NCI-H1436 (cell line): ENCODE data around the gene DPM3.
"Not testable (repeated sequence)": the region's sequence is repeated elsewhere in the genome, so short reads cannot be mapped to it uniquely, and the experiment has no call there.

Experiments
- DNase-seq: peaks from one replicate; lab custom pipeline; 2025; lab: John Stamatoyannopoulos, UW

DPM3 gene

GRCh38 chr1:155125511-155125945 lies 14.8 kb downstream of the DPM3 start:
- no peak for DNase-seq

GRCh38 chr1:155124503-155125463 lies 15.5 kb downstream of the DPM3 start:
- DNase-seq: no peak

- DNase-seq: no peak
Measured at GRCh38 chr1:155123801-155124200, 16.5 kb downstream of the DPM3 start.

GRCh38 chr1:155122308-155122707 lies 18.0 kb downstream of the DPM3 start:
- no peak for DNase-seq

GRCh38 chr1:155121249-155121648 lies 19.1 kb downstream of the DPM3 start:
- DNase-seq: no peak

- no peak for DNase-seq
Measured at GRCh38 chr1:155120253-155120652, 20.1 kb downstream of the DPM3 start.

GRCh38 chr1:155118090-155118489 lies 22.2 kb downstream of the DPM3 start:
- not testable (repeated sequence) for DNase-seq

- peak; percentile 31 for DNase-seq
Measured at GRCh38 chr1:155117610-155118009, 22.7 kb downstream of the DPM3 start.

- DNase-seq: no peak
Measured at GRCh38 chr1:155116113-155116764, 24.1 kb downstream of the DPM3 start.

- DNase-seq: no peak
Measured at GRCh38 chr1:155113450-155113980, 26.8 kb downstream of the DPM3 start.

- no peak for DNase-seq
Measured at GRCh38 chr1:155110826-155111225, 29.5 kb downstream of the DPM3 start.

- DNase-seq: no peak
Measured at GRCh38 chr1:155110381-155110780, 29.9 kb downstream of the DPM3 start.

GRCh38 chr1:155108296-155108695 lies 32.0 kb downstream of the DPM3 start:
- no peak for DNase-seq

GRCh38 chr1:155107309-155108264 lies 32.7 kb downstream of the DPM3 start:
- DNase-seq: no peak

GRCh38 chr1:155106862-155107261 lies 33.5 kb downstream of the DPM3 start:
- DNase-seq: no peak

- no peak for DNase-seq
Measured at GRCh38 chr1:155105604-155106011, 34.7 kb downstream of the DPM3 start.

- DNase-seq: no peak
Measured at GRCh38 chr1:155104605-155105534, 35.5 kb downstream of the DPM3 start.

GRCh38 chr1:155103325-155103724 lies 37.0 kb downstream of the DPM3 start:
- DNase-seq: no peak

- DNase-seq: no peak
Measured at GRCh38 chr1:155099331-155099730, 41.0 kb downstream of the DPM3 start.

- no peak for DNase-seq
Measured at GRCh38 chr1:155094622-155094948, 45.7 kb downstream of the DPM3 start.
